GM12875 (cell line): ENCODE data around the gene PPP2R1A.

ENCODE experiments used
- H3K4me3 ChIP-seq: one replicate; pipeline ENCODE4 v1.5.1; 2011; ENCODE audit warnings: low read depth, low read length, control low read depth
- CTCF ChIP-seq: IDR thresholded peaks from 2 replicates; pipeline ENCODE4 v1.5.1; 2011; ENCODE audit warnings: low read depth, mild to moderate bottlenecking, control low read depth, inconsistent platforms, low read length, moderate library complexity, borderline replicate concordance; ENCODE audit not compliant: insufficient read depth

Gene PPP2R1A

GRCh38 chr19:52170863-52171320 is 19.0 kb upstream of the PPP2R1A start:
- H3K4me3 ChIP-seq: peak overlapping the region; percentile 89
- no peak for TF ChIP-seq CTCF

GRCh38 chr19:52171321-52172169 is 18.3 kb upstream of the PPP2R1A start, which contains the start of gene ZNF836:
Gene ZNF836, minus strand, starts transcription at chr19:52171621. Its CDS starts 3,549 bp downstream, at chr19:52168072.
- peak within 1 kb of the TSS; percentile 89 for H3K4me3 ChIP-seq
- TF ChIP-seq CTCF: no peak

GRCh38 chr19:52172347-52172746 is 17.5 kb upstream of the PPP2R1A start:
- TF ChIP-seq CTCF: no peak
- no peak overlapping the region for H3K4me3 ChIP-seq

DNA sequence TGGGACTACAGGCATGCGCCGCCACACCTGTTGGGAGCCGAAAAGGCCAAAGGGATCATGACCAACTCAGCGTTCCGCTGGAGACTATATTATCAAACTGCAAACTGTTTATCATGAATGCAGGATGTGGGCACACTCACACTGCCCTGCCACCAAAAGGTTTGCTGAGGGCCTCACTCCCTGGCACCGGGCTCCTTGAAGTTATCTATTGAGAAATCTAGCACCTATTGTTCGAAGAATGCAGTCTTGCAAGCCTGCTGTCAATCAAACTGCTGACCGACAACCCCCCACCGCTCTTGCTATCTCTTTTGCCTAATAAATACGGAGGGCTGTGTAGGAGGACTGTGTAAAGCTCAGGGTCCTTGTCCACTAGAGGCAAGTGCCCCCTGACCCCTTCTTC is 13.3 kb upstream of the PPP2R1A start:
- TF ChIP-seq CTCF: no peak
- H3K4me3 ChIP-seq: no peak overlapping the region

- no peak for TF ChIP-seq CTCF
- H3K4me3 ChIP-seq: no peak overlapping the region
Observed at GRCh38 chr19:52187407-52187806, 2.4 kb upstream of the PPP2R1A start.

GRCh38 chr19:52188822-52189734 is 774 bp upstream of the PPP2R1A start:
- TF ChIP-seq CTCF: no peak
- peak overlapping the region; percentile 45 for H3K4me3 ChIP-seq
